ENCODE data around the gene ARHGAP12.

Gene ARHGAP12

GRCh38 chr10:31876652-31877352, 51.8 kb downstream of the ARHGAP12 start:
- no peak for DNase-seq (ENCODE audit: low spot score)

DNA sequence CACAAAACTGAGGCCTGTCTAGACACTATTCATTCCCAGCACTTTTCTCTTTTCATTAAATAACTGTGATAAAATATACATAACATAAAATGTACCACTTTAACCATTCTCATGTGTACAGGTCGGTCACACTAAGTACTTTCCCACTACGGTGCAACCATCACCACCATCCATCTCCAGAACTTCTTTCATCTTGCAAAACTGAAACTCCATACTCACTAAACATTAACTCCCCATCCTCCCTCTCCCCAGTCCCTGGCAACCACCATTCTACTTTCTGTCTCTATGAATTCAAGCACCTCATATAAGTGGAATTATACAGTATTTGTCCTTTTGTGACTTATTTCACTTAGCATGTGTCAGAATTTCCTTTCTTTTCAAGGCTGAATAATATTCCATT, 53.0 kb downstream of the ARHGAP12 start:
- DNase-seq (ENCODE audit: low spot score), result no peak

GRCh38 chr10:31873724-31874123, 54.9 kb downstream of the ARHGAP12 start:
- DNase-seq (ENCODE audit: low spot score), result no peak

DNA sequence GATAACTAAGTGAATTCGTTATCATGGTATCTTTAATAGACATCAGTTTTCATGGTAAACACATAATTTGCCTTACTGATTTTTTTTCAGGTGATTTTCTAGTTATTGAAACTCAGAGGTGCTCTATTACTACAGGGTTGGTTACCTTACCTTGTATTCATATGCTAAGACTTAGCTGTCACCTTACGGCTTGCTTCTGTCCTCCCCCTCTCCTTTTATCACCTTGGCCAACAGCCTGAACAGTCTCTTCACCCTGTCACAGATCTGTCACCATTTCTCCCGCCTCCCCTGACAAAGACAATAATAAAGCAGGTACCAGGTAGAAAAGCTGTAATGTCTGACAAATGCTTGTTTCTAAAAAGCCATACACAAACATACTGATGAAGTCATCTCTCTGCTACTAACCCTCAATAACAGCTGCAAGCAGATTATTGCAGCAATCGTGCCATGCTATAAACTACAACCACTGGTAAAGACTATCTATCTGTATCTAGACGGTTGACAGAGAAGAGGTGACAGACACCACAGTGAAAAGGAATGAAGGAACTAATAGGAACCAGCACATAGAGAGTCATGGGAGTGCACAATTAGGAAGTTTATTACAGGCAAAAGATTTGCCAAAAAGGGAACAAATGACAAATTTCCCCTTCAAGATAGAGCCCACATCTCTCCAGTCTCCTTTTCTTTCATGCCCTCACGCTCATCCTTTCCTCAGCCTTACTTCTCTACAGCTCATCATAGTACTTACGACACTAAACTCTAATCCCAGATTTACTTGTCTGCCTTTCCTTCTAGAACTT, 57.2 kb downstream of the ARHGAP12 start:
- DNase-seq (ENCODE audit: low spot score), result no peak

GRCh38 chr10:31867646-31868045, 61.0 kb downstream of the ARHGAP12 start:
- DNase-seq (ENCODE audit: low spot score), result no peak

DNA sequence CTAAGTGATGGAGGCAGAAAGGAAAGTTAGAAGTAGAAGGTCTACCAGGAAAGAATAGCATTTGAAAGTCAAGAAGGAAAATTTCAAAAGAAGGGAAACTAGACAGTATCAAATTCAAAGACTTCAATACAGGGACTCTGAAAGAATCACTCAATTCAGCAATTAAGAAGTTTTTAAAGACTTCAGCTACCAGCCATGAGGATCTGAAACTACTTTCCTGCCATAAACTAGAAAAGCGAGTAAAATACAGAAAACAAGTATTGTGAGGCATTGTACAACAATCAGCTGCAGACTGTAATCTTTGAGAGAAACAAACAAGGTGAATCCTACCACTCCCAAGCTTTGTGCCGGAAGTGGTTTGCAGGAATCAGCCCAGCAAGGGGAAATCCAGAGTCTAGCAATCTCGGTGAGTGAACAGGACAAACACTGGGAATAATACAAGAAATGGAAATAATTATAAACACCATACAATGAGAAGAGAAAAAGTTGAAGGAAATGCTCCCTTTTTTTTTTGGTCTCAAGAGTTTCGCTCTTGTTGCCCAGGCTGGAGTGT, 62.4 kb downstream of the ARHGAP12 start:
- no peak for DNase-seq (ENCODE audit: low spot score)

DNA sequence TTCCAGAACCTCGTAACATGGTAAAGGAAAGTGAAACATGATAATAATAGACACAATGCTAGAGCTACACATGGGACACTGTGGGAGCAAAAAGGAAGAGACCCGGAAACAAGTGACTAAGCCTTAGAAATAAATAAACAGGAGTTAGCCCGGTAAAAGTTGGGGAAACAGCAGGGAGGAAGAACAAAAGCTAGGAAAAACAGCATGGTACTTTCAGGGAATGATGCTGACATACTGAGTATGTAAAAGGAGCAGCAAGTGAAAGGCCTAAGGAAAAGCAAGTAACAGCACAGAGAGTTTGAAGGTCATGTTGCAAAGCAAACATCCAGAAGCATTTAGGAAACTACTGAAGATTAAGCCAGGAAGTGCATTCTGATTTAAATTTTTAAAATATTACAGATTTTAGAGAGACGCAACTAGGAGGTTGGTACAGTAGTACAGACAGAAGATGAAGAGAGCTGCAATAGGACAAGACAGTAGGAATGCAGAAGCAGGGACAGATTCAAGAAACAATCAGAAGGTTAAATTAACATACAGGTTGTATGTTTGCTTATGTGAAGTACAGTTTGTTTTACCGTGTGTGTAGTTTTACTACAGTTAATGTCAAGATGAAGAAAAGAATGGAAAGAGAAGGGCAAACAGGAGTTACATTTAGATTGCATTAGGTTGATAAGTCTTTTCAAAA, 63.7 kb downstream of the ARHGAP12 start:
- no peak for DNase-seq (ENCODE audit: low spot score)

DNA sequence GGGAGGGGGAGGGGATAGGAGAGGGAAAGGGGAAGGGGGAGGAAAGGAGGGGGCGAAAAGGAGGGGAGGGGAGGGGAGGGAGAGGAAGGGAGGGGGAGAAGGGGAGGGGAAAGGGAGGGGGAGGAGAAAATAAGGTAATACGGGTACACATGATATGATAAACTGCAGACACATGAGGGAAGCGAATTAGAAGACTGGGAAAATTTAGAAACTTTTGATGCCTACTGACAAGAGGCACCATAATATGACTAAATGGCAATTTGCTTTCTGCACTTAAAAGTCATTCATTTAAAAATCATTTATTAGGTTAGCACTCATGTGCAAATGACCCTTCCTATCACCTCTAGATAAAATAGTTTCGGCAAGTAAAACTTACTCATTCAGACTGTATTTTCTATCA, 73.6 kb downstream of the ARHGAP12 start:
- no peak for DNase-seq (ENCODE audit: low spot score)

DNA sequence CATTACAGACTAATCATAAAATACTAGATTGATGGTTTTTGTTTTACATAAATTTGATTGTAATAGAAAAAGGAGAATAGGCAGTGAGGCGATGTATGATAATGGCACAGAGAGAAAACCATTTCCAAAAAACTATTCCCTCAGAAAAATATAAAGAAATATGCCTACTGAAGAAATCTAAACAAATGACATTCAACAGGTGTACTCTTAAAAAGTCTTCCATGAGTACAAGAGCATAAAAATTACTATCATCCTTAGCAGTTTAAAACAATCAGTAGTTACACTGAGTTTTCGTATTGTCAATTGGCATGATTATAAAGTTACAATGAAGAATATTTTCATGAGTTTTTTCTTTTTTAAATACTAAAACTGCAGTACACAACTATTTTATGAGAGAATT, 75.0 kb downstream of the ARHGAP12 start:
- no peak for DNase-seq (ENCODE audit: low spot score)

DNA sequence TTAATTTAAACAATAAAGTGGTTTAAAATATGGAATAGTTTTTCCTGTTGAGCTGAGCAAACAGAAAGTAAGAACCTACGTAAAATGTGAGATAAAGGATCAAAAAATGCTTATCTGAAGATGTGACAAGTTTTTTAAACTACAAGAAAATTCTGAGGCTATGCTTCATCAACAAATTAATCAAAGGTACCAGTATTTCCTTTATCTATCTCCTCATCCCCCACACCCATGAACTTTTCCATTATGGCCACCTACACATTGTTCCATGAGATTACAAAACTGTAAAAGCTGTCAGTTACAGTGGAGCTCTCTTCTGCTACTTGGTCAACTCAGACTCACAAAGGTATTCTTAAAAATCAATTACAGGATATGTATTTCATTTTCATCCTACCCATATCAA, 77.4 kb downstream of the ARHGAP12 start:
- no peak for DNase-seq (ENCODE audit: low spot score)

DNA sequence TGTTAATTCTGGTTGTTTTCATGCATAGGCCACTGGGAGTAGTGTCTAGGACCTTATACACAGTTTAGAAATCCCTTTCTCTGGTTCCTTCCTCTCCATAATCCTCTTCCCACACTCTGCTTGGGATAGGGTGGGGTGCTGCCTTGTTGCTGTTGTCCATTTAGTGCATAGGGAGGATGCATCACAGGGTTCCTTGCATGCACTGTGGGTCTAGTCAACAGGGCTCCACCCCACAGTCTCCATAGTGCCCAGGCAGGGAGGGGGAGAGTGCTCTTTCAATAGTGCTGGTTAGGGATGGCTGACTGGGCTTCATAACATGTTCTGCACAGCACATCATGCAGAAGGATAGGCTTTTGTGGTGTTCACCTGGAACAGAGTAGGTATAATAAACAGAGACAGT, 81.1 kb downstream of the ARHGAP12 start:
- no peak for DNase-seq (ENCODE audit: low spot score)

GRCh38 chr10:31838709-31839108, 89.9 kb downstream of the ARHGAP12 start:
- DNase-seq (ENCODE audit: low spot score), result no peak

GRCh38 chr10:31838065-31838464, 90.6 kb downstream of the ARHGAP12 start:
- no peak for DNase-seq (ENCODE audit: low spot score)

DNA sequence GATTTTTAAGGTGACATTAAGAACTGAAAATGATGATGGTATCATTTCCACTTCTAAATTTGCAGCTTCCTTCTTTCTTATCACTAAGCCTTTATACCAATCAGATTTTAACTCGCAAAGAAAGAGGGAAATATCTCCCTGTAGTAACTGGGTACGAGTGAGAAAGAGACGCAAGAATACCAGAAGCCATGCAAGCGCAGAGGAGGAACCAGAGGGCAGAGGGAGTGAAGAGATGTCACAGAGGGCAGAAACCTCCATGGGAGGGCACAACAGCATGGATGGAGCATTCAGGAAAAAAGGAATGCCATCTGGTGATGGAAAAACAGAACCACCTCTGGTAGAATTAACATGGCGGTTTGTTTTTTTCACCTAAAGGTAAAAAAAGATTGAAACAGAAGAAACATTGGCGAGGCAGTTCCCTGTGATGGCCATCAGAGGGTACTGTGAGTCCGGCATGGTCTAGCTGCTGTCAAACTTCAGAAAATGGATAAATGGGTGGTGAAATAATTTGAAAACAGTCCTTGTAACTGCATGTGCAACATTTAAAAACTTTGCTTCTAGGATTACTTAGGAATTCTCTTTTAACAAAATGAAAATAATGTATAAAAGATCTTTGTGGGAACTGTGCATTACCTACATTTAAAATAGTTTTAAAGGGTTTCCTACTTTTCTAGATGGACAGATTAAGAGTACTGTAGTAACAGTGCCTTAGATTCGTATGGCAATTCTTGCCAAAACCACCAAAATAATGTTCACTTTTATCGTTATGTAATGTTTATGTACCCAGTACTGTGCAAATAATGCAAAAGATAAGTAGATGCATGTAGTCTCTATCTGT, 91.8 kb downstream of the ARHGAP12 start:
- DNase-seq (ENCODE audit: low spot score), result no peak

DNA sequence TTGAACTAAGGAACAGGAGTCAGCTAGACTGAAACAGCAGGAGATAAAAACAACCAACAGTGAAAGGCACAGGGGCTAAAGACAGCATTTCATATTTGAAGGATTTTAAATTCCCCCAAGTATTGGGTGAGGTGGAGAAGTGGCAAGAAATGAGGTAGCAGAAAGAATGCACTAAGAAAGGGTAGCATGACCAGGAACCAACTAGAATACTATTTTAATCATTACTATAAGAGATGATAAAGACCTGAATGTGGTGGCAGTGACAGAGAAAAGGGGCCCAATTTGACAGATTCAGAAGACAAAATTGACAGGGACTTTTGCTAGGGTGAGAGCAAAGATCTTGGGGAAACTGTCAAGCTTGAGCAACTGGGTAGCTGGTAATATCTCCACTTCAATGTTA, 94.9 kb downstream of the ARHGAP12 start:
- no peak for DNase-seq (ENCODE audit: low spot score)

DNA sequence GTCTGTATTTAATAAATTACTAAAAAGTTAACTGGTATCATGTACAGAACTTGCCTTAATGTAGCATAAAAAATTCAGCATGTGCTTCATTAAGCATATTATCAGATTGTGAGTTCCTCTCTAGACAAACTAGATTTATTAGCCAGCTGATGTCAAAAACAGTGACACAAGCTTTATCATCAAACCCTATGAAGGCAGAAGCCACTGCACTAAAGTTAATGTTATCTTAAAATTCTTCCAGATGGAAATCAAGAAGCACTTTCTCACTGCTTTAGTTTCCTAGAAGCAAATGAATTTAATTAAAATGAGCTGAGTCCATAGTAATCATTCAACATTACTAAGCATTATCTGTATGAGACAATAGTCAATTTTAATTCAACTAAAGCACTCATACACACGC, 96.4 kb downstream of the ARHGAP12 start:
- no peak for DNase-seq (ENCODE audit: low spot score)

GRCh38 chr10:31830887-31831286, 97.7 kb downstream of the ARHGAP12 start:
- no peak for DNase-seq (ENCODE audit: low spot score)

GRCh38 chr10:31829776-31830175, 98.9 kb downstream of the ARHGAP12 start:
- DNase-seq (ENCODE audit: low spot score), result no peak

GRCh38 chr10:31823358-31823757, 105.3 kb downstream of the ARHGAP12 start:
- no peak for DNase-seq (ENCODE audit: low spot score)

DNA sequence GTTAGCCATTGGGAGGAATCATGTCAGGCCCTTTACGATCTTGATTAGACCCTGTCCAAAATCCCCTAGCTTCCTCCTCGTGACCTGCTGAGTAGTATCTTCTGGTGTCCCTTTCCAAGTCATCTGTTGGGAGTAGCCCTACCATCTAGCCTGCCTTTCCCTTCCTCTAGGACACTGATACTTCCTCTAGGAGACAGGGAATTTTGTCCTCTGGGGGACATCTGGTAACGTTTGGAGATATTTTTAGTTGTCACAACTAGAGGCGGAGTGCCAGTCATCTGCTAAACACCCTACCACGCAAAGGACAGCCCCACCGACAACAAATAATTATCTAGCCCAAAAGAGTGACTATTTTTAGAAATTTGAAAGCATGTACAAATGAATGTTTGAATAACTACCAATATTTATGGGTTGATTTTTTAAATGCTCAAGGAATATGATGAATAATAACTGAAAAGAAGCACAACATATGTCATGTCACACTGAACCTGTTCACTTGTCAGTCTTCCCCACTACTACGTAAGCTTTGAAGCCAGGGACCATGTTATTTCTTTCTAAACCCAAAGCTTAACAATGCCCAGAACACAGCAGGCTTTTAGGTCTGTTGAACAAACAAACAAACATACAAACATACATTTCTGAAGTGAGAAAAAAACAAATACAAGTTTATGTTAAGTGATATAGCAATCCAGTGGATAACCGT, 105.9 kb downstream of the ARHGAP12 start:
- no peak for DNase-seq (ENCODE audit: low spot score)

DNA sequence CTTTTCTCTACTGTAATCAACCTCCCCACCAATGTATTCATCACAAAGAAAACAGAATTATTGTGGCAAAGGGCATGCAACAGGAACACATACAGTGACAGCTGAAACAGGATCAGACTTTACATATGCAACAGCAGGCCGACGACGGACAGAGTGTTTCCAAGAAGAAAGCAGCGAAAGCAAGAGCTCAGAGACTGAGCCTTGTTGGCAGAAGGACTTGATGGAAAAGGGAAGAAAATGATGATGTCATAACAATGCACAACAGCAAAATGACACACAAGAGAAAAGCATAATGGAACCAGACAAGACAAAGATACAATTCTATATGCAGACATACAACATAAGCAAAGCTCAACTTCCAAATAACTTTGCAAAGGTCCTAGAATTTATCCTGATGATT, 106.5 kb downstream of the ARHGAP12 start:
- DNase-seq (ENCODE audit: low spot score), result no peak

Measured in hematopoietic multipotent progenitor cell treated with erythropoietin and hydrocortisone succinate and interleukin-3 and kit ligand, for 17 days (in vitro differentiated cells).